Mononuclear cell (primary cell): Measurements from ENCODE around the gene C1QL1. TPM values are rescaled to one million over a fixed set of nuclear protein-coding genes. Genes with fewer than 3 reads are reported as not detected.

Experiments used
- H3K27me3 ChIP-seq: 2 replicates; pipeline ENCODE4 v1.6.0; 2011; ENCODE audit warnings: low read length, control low read depth; ENCODE audit not compliant: insufficient read depth
- H3K4me1 ChIP-seq: 2 replicates; pipeline ENCODE4 v1.5.1; 2011; ENCODE audit warnings: mild to moderate bottlenecking, low read length, control low read depth; ENCODE audit not compliant: insufficient read depth
- H3K4me3 ChIP-seq: 2 replicates; pipeline ENCODE4 v1.5.1; 2011; ENCODE audit warnings: mild to moderate bottlenecking, low read length, moderate library complexity
- H3K9me3 ChIP-seq: 2 replicates; pipeline ENCODE4 v1.5.1; 2011; ENCODE audit warnings: low read depth, mild to moderate bottlenecking, control low read depth, low read length
- total RNA-seq: library from RNA; depleted of rRNA; stranded (reverse); fragments of >200 nt; gene quantifications from one replicate; pipeline ENCODE4 v1.2.3, GENCODE V29; 2012

C1QL1 gene
- not detected for total RNA-seq

- Histone ChIP-seq H3K9me3 (no peaks in the 10 kb centered on the region), H3K27me3 (peaks cover 64% of the 10 kb centered on the region), H3K4me3 (no peak within 1 kb of the TSS)
Measured at GRCh38 chr17:44968225-44969143, at the start of gene C1QL1. C1QL1 (minus strand) TSS chr17:44968303; CDS start chr17:44968048, 255 bp downstream.

GRCh38 chr17:45016823-45017222 is 48.7 kb upstream of the C1QL1 start:
- H3K4me1 ChIP-seq, result peaks cover 18% of the 10 kb centered on the region
- no peaks in the 10 kb centered on the region for H3K9me3 ChIP-seq
- peaks cover 39% of the 10 kb centered on the region for H3K27me3 ChIP-seq
- no peak overlapping the region for H3K4me3 ChIP-seq

More at GRCh38 chr17:44968225-44969143, at the start of gene C1QL1:
- H3K4me1 ChIP-seq, result peaks cover 31% of the 10 kb centered on the region

GRCh38 chr17:45016237-45016636 is 48.1 kb upstream of the C1QL1 start:
- peaks cover 34% of the 10 kb centered on the region for H3K27me3 ChIP-seq
- no peak overlapping the region for H3K4me3 ChIP-seq
- H3K9me3 ChIP-seq, result no peaks in the 10 kb centered on the region
- H3K4me1 ChIP-seq, result peaks cover 12% of the 10 kb centered on the region

GRCh38 chr17:45013021-45013997 is 45.2 kb upstream of the C1QL1 start:
- Histone ChIP-seq H3K27me3 (peaks cover 8% of the 10 kb centered on the region), H3K4me1 (no peaks in the 10 kb centered on the region), H3K4me3 (no peak overlapping the region), H3K9me3 (no peaks in the 10 kb centered on the region)

DNA sequence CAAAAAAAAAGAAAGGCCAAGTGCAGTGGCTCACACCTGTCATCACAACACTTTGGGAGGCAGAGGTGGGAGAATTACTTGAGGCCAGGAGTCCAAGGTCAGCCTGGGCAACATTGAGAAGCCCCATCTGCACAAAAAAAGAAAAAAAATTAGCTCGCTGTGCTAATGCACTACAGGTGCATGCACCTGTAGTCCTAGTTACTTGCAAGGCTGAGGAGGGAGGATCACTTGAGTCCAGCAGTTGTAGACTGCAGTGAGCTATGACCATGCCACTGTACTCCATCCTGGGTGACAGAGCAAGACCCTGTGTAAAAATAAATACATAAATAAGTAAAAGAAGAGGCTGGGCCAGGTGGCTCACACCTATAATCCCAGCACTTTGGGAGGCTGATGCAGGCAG is 43.7 kb upstream of the C1QL1 start:
- H3K4me3 ChIP-seq, result no peak overlapping the region
- H3K4me1 ChIP-seq, result no peaks in the 10 kb centered on the region
- no peaks in the 10 kb centered on the region for H3K9me3 ChIP-seq

DNA sequence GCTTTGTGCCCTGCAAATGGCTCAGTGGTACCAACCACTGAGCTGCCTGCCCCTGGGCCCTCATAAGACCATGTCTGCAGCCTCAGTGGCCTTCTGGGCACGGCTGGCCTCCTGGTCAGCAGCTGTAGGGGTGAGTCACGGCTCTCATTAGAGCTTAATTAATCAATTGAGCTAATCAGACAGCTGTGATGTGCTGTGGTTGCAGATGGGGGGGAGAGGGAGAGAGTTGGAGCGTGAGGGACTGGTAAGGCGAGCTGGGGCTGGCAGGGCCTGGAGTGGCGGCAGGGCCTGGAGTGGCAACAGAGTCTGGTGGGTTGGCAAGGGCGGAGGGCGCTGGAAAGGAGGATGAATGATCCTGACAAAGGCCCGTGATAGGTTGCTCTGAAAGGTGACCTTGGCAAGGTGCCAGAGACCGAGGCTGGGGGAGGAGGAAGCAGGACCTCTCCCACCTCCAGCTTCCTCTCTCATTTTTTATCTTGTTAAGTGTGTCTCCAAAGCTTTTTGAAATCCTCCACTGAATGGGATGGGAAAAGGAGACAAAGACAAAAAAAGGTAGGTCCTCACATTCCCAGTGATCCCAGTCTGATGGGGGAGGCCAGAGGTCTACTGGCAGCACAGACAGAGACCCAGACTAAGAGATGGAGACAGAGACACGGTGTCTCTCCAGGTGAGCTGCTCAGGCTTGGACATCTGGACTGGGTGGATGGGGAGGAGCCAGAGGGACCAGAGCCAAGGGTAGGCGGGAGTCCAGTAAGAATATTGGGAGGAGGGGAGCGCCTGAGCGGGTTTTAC is 41.8 kb upstream of the C1QL1 start:
- Histone ChIP-seq H3K27me3 (no peaks in the 10 kb centered on the region), H3K4me1 (no peaks in the 10 kb centered on the region), H3K9me3 (no peaks in the 10 kb centered on the region), H3K4me3 (no peak overlapping the region)

More for the DNA sequence above, 43.7 kb upstream of the C1QL1 start:
- no peaks in the 10 kb centered on the region for H3K27me3 ChIP-seq

DNA sequence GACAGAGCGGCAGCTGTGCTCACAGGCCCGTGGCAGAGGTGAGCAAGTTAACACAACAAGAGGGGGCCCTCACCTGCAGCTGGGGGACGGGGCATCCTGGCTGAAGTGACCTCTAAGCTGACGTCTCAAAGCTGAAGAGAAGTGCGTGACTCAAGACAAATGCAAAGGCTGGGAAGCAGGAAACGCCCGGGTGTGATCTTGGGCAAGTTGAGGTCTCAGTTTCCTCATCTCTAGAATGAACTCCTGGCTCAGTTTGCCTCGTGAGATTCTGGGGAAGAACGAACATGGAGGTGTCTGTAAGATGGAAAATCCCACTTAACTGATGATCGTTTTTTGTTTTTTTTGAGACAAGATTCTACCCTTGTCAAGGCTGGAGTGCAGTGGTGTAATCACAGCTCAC is 40.1 kb upstream of the C1QL1 start:
- Histone ChIP-seq H3K9me3 (no peaks in the 10 kb centered on the region), H3K27me3 (no peaks in the 10 kb centered on the region), H3K4me1 (no peaks in the 10 kb centered on the region), H3K4me3 (no peak overlapping the region)

GRCh38 chr17:45006927-45007461 is 38.9 kb upstream of the C1QL1 start:
- H3K9me3 ChIP-seq, result no peaks in the 10 kb centered on the region
- no peaks in the 10 kb centered on the region for H3K27me3 ChIP-seq
- no peak overlapping the region for H3K4me3 ChIP-seq
- no peaks in the 10 kb centered on the region for H3K4me1 ChIP-seq

DNA sequence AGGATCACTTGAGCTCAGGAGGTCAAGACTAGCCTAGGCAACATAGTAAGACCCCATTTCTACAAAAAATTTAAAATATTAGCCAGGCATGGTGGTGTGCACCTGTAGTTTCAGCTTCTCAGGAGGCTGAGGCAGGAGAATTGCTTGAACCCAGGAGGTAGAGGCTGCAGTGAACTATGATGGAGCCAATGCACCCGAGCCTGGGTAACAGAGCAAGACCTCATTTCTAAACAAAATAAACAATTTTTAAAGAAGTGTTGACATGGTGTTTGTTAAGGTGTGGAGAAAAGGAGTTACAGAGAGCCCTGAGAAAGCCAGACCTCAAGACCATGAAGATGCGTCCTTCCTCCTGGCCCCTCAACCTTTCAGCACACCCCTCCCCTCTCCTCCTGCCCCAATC is 37.6 kb upstream of the C1QL1 start:
- no peak overlapping the region for H3K4me3 ChIP-seq
- no peaks in the 10 kb centered on the region for H3K9me3 ChIP-seq
- no peaks in the 10 kb centered on the region for H3K4me1 ChIP-seq
- no peaks in the 10 kb centered on the region for H3K27me3 ChIP-seq

DNA sequence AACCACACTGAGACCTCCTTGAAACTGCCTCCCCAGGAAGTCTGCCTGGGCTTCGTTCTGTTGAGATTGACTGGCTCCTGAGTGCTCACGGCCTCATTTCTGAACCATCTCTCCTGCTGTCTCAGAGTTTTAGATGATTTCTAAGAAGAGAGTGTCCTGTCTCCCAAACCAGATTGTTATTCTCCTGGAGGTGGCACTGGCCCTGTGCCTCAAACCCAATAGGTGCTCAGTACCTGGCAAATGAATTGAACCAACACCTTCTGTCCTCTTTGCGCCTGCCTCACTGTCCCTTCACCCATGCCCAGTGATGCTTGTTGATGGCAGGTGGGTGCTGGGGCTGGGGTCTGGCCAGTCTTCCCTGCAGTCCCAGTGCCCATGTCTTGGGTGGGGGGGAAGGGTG is 36.3 kb upstream of the C1QL1 start:
- no peaks in the 10 kb centered on the region for H3K27me3 ChIP-seq
- H3K4me3 ChIP-seq, result no peak overlapping the region
- H3K9me3 ChIP-seq, result peaks cover 3% of the 10 kb centered on the region
- no peaks in the 10 kb centered on the region for H3K4me1 ChIP-seq

DNA sequence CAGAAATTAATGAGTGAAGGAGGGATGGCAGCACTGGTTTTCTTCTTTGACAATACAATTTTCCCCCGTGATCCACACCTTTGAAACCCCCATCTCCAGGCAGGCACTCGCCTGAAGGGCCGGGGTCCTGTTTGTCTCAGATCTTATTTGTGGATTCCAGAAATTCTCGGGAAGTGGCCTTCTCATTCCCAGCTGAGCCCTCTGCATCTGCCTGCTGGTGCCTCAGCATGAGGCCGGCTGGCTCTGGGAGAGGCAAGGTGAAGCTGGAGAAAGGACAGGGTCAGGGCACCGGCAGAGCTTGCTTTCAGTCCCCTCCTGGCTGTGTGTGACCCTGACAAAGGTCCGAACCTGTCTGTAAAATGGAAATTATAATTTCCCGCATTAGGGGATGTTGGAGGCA is 35.8 kb upstream of the C1QL1 start:
- peaks cover 5% of the 10 kb centered on the region for H3K9me3 ChIP-seq
- H3K4me3 ChIP-seq, result no peak overlapping the region
- no peaks in the 10 kb centered on the region for H3K4me1 ChIP-seq
- no peaks in the 10 kb centered on the region for H3K27me3 ChIP-seq

DNA sequence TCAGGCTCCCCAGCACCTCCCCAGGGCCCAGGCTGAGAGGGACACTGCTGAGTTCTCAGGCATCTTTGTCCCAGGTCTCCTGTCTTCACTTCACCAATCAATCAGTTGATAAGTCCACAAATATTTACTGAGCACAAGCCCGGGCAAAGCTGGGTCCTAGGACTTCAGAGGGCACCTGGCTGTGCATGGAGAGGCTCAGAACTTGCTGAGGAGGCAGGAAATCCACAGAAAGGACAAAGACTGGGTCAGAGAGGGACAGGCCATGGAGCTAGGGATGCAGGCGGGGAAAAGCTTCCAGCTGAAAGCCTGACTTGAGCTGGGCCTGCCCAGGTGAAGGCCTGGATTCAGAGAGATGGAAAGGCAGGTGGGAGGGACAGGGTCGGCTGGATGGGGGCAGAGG is 33.2 kb upstream of the C1QL1 start:
- Histone ChIP-seq H3K4me1 (no peaks in the 10 kb centered on the region), H3K9me3 (peaks cover 5% of the 10 kb centered on the region)

GRCh38 chr17:44999433-44999832 is 31.3 kb upstream of the C1QL1 start:
- no peaks in the 10 kb centered on the region for H3K27me3 ChIP-seq
- no peak overlapping the region for H3K4me3 ChIP-seq
- no peaks in the 10 kb centered on the region for H3K4me1 ChIP-seq
- H3K9me3 ChIP-seq, result peaks cover 5% of the 10 kb centered on the region

More for the DNA sequence above, 33.2 kb upstream of the C1QL1 start:
- no peak overlapping the region for H3K4me3 ChIP-seq
- H3K27me3 ChIP-seq, result no peaks in the 10 kb centered on the region

DNA sequence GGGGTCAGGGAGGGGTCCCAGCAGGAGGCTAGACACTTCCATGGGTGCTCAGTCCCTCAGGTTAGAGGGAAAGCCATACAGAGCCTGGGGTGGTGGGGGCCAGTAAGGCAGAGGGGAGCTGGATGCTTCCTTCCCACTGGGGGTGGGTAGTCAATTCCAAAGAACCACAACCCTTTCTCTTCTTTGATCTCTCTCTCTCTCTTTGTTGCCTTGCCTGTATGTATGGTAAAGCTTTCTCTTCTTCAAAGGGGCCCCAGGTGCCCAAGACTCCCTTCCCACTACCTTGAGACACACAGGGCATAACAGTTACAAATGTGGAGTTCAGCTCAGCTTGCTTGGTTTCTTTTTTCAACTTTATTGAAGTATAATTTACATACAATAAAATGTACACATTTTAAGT is 30.5 kb upstream of the C1QL1 start:
- no peaks in the 10 kb centered on the region for H3K4me1 ChIP-seq
- no peak overlapping the region for H3K4me3 ChIP-seq
- H3K27me3 ChIP-seq, result no peaks in the 10 kb centered on the region
- peaks cover 5% of the 10 kb centered on the region for H3K9me3 ChIP-seq
